Calu3 (cell line): ENCODE data around the gene OAS2. TPM values are rescaled to one million over a fixed set of nuclear protein-coding genes. Genes with fewer than 3 reads are reported as not detected.

Source experiments
- BruUV-seq: library from RNA; stranded (reverse); fragments of 400-500 nt; replicated peaks from 2 replicates; lab custom pipeline; 2021; lab: Mats Ljungman, UMichigan
- CTCF ChIA-PET: fragments of 300-600 bp; sonication (Branson Sonifier 250); formaldehyde crosslinking; loops from one replicate; lab custom pipeline; 2022; ENCODE audit warnings: antibody characterized with exemption; lab: Charles Lee
- DNase-seq: peaks from one replicate; pipeline ENCODE4 v3.0.0; 2022
- H3K27ac Mint-ChIP-seq: one replicate; pipeline ENCODE4 v1.8.0; 2022; ENCODE audit warnings: mixed read lengths; ENCODE audit not compliant: unreplicated experiment
- H3K27me3 Mint-ChIP-seq: one replicate; pipeline ENCODE4 v1.8.0; 2022; ENCODE audit warnings: mixed read lengths; ENCODE audit not compliant: unreplicated experiment
- H3K36me3 Mint-ChIP-seq: one replicate; pipeline ENCODE4 v1.8.0; 2022; ENCODE audit warnings: mild to moderate bottlenecking, moderate library complexity, mixed read lengths; ENCODE audit not compliant: insufficient read depth, unreplicated experiment
- H3K4me1 Mint-ChIP-seq: one replicate; pipeline ENCODE4 v1.8.0; 2022; ENCODE audit warnings: mild to moderate bottlenecking, low read depth, mixed read lengths; ENCODE audit not compliant: unreplicated experiment
- H3K4me3 Mint-ChIP-seq: one replicate; pipeline ENCODE4 v1.8.0; 2022; ENCODE audit warnings: mild to moderate bottlenecking, low read depth, moderate library complexity, mixed read lengths; ENCODE audit not compliant: unreplicated experiment
- H3K9me3 Mint-ChIP-seq: one replicate; pipeline ENCODE4 v1.8.0; 2022; ENCODE audit warnings: low read depth, mixed read lengths; ENCODE audit not compliant: unreplicated experiment
- intact Hi-C: fragments of 100-400 bp; cut with micrococcal nuclease; formaldehyde crosslinking; loops from one replicate; pipeline ENCODE4 v1.10.0; 2022; ENCODE audit not compliant: unreplicated experiment
- total RNA-seq: library from RNA; stranded (reverse); gene quantifications from 2 replicates; pipeline ENCODE4 v1.2.3, GENCODE V29; 2022
- TF ChIP-seq, protein P1 (sequence below): fragments of 200-600 bp; IDR thresholded peaks from one replicate; pipeline ENCODE4 v1.8.0; 2022; ENCODE audit warnings: antibody characterized with exemption; ENCODE audit not compliant: unreplicated experiment

OAS2 gene
- total RNA-seq, 1 experiment from 2014 or later = 58.1 TPM

- Mint-ChIP-seq H3K4me1 (peaks cover 29% of the 10 kb centered on the region), H3K9me3 (no peaks in the 10 kb centered on the region), H3K27ac (no peak overlapping the region), H3K36me3 (peaks cover 21% of the 10 kb centered on the region), H3K27me3 (no peaks in the 10 kb centered on the region), H3K4me3 (no peak overlapping the region)
- DNase-seq = no peak
- TF ChIP-seq, protein P1, sequence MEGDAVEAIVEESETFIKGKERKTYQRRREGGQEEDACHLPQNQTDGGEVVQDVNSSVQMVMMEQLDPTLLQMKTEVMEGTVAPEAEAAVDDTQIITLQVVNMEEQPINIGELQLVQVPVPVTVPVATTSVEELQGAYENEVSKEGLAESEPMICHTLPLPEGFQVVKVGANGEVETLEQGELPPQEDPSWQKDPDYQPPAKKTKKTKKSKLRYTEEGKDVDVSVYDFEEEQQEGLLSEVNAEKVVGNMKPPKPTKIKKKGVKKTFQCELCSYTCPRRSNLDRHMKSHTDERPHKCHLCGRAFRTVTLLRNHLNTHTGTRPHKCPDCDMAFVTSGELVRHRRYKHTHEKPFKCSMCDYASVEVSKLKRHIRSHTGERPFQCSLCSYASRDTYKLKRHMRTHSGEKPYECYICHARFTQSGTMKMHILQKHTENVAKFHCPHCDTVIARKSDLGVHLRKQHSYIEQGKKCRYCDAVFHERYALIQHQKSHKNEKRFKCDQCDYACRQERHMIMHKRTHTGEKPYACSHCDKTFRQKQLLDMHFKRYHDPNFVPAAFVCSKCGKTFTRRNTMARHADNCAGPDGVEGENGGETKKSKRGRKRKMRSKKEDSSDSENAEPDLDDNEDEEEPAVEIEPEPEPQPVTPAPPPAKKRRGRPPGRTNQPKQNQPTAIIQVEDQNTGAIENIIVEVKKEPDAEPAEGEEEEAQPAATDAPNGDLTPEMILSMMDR = no peak
- CTCF ChIA-PET = no interaction called here
- intact Hi-C loops = no loop called here
- no TSS peak for BruUV-seq
These were observed 36.6 kb upstream of the OAS2 start for GRCh38 chr12:112941528-112942335.

DNA sequence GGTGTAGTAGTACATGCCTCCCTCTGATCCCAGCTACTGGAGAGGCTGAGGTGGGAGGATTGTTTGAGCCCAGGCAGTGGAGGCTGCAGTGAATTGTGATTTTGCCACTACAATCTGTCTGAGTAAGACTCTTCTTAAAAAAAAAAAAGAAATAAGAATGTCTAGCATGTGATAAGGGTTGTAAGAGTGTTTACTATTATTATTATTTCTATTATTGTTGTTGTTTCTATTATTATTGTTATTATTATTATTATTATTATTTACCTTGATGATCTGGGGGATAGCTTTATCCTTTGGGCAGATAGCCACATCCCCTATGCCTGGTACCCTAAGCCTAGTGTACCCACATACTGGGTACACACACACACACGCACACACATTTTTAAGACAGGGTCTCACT, 35.7 kb upstream of the OAS2 start:
- no peak overlapping the region for H3K27ac Mint-ChIP-seq
- BruUV-seq = no TSS peak
- no peak overlapping the region for H3K4me3 Mint-ChIP-seq
- H3K36me3 Mint-ChIP-seq = peaks cover 21% of the 10 kb centered on the region
- H3K4me1 Mint-ChIP-seq = peaks cover 20% of the 10 kb centered on the region
- DNase-seq = no peak
- CTCF ChIA-PET = no interaction called here
- TF ChIP-seq, protein P1 = no peak
- intact Hi-C loops = no loop called here
- no peaks in the 10 kb centered on the region for H3K27me3 Mint-ChIP-seq
- no peaks in the 10 kb centered on the region for H3K9me3 Mint-ChIP-seq

- Mint-ChIP-seq H3K36me3 (peaks cover 6% of the 10 kb centered on the region), H3K27me3 (no peaks in the 10 kb centered on the region), H3K4me1 (peaks cover 11% of the 10 kb centered on the region), H3K4me3 (no peak overlapping the region), H3K9me3 (no peaks in the 10 kb centered on the region), H3K27ac (no peak overlapping the region)
- TF ChIP-seq, protein P1 = no peak
- DNase-seq = no peak
- no TSS peak for BruUV-seq
- intact Hi-C loops = no loop called here
- CTCF ChIA-PET = no interaction called here
These were observed 34.2 kb upstream of the OAS2 start for GRCh38 chr12:112944024-112944690.

DNA sequence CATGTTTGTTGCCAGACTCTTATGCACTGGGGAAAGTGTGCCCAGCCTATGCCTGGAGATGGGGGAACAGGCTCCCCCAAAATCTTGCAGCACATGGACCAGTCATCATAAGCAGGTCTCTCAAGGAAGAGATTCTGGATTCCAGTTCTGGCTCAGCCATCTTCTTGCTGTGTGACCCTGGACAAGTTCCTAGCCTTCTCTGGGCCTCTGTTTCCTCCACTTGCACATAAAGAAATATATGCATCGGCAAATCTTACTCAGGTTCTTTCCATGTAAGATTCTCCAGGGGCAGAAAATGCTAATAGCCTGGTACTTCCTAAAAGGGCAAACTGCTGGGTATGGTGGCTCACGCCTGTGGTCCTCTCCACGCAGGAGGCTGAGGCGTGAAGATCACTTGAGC, 32.8 kb upstream of the OAS2 start:
- TF ChIP-seq, protein P1 = no peak
- H3K36me3 Mint-ChIP-seq = peaks cover 4% of the 10 kb centered on the region
- intact Hi-C loops = no loop called here
- no peaks in the 10 kb centered on the region for H3K9me3 Mint-ChIP-seq
- CTCF ChIA-PET = no interaction called here
- BruUV-seq = no TSS peak
- no peaks in the 10 kb centered on the region for H3K27me3 Mint-ChIP-seq
- H3K4me1 Mint-ChIP-seq = no peaks in the 10 kb centered on the region
- DNase-seq = no peak
- no peak overlapping the region for H3K27ac Mint-ChIP-seq
- H3K4me3 Mint-ChIP-seq = no peak overlapping the region
